Peyer's patch (tissue), 4 donors: ENCODE measurements around the gene MEF2C.

Experiments used
- POLR2A ChIP-seq, 2 donors: fragments of 450-650 bp; IDR thresholded peaks; one replicate each; pipeline ENCODE4 v1.5.1; 2017; ENCODE audit warnings: antibody characterized with exemption in 2 of 2, mild to moderate bottlenecking in 2 of 2, moderate library complexity in 2 of 2
- TF ChIP-seq, protein P1 (sequence below), 6 experiments: fragments of 450-650 bp in 4 of 6; fragments of 200-600 bp in 2 of 6; sonication (generic) in 1 of 6; IDR thresholded peaks; one replicate each; pipeline ENCODE4 v1.5.1; 2017 to 2019; ENCODE audit warnings: antibody characterized with exemption in 6 of 6, mild to moderate bottlenecking in 3 of 6, moderate library complexity in 1 of 6

- TF ChIP-seq, protein P1, sequence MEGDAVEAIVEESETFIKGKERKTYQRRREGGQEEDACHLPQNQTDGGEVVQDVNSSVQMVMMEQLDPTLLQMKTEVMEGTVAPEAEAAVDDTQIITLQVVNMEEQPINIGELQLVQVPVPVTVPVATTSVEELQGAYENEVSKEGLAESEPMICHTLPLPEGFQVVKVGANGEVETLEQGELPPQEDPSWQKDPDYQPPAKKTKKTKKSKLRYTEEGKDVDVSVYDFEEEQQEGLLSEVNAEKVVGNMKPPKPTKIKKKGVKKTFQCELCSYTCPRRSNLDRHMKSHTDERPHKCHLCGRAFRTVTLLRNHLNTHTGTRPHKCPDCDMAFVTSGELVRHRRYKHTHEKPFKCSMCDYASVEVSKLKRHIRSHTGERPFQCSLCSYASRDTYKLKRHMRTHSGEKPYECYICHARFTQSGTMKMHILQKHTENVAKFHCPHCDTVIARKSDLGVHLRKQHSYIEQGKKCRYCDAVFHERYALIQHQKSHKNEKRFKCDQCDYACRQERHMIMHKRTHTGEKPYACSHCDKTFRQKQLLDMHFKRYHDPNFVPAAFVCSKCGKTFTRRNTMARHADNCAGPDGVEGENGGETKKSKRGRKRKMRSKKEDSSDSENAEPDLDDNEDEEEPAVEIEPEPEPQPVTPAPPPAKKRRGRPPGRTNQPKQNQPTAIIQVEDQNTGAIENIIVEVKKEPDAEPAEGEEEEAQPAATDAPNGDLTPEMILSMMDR (IDR thresholded peaks at IDR 0.05) = no peak
- no peak for TF ChIP-seq POLR2A (IDR thresholded peaks at IDR 0.05)
Measured at GRCh38 chr5:88694023-88694679, 188.8 kb downstream of the MEF2C start.
